T-helper 1 cell (primary cell): ENCODE measurements around the gene DCP1A.
"Not testable (repeated sequence)": the region's sequence is repeated elsewhere in the genome, so short reads cannot be mapped to it uniquely, and the experiment has no call there.

Source experiments
- DNase-seq, 5 donors: peaks; one replicate each; pipeline ENCODE4 v3.0.0-alpha.2; 2012 to 2020

The DCP1A gene

GRCh38 chr3:53261712-53262111 is 85.6 kb downstream of the DCP1A start:
- DNase-seq, result no peak

GRCh38 chr3:53260286-53260785 is 87.0 kb downstream of the DCP1A start:
- no peak for DNase-seq

GRCh38 chr3:53259427-53260259 is 87.7 kb downstream of the DCP1A start:
- no peak for DNase-seq

GRCh38 chr3:53258600-53259426 is 88.5 kb downstream of the DCP1A start:
- no peak for DNase-seq

- DNase-seq, result no peak
Observed at GRCh38 chr3:53257465-53257864, 89.9 kb downstream of the DCP1A start.

- DNase-seq, result no peak
Observed at GRCh38 chr3:53256704-53257055, 90.7 kb downstream of the DCP1A start.

- DNase-seq, result peak; percentile 68 to 85 (median 70)
Observed at GRCh38 chr3:53255775-53256703, 91.3 kb downstream of the DCP1A start, which contains the start of gene TKT. TKT (minus strand) TSS chr3:53256022; CDS start chr3:53255942, 80 bp downstream.

- peak in 4 of 5 donors; percentile 16 to 52 (median 33) for DNase-seq
Observed at GRCh38 chr3:53255423-53255774, 91.9 kb downstream of the DCP1A start.

- peak; percentile 19 to 63 (median 34) for DNase-seq
Observed at GRCh38 chr3:53254509-53255422, 92.6 kb downstream of the DCP1A start.

GRCh38 chr3:53253707-53254508 is 93.4 kb downstream of the DCP1A start:
- DNase-seq, result no peak

GRCh38 chr3:53252947-53253322 is 94.4 kb downstream of the DCP1A start:
- DNase-seq, result not testable (repeated sequence)

- DNase-seq, result no peak
Observed at GRCh38 chr3:53252096-53252946, 95.0 kb downstream of the DCP1A start.

- DNase-seq, result no peak
Observed at GRCh38 chr3:53250881-53251605, 96.3 kb downstream of the DCP1A start.

GRCh38 chr3:53250453-53250852 is 96.9 kb downstream of the DCP1A start:
- DNase-seq, result no peak

GRCh38 chr3:53248161-53248560 is 99.2 kb downstream of the DCP1A start:
- DNase-seq, result no peak

GRCh38 chr3:53247619-53248018 is 99.7 kb downstream of the DCP1A start:
- DNase-seq, result no peak

GRCh38 chr3:53244271-53244670 is 103.1 kb downstream of the DCP1A start:
- no peak for DNase-seq

GRCh38 chr3:53243785-53244184 is 103.6 kb downstream of the DCP1A start:
- DNase-seq, result no peak

GRCh38 chr3:53243165-53243564 is 104.2 kb downstream of the DCP1A start:
- no peak for DNase-seq
